ENCODE results near the gene SOX1.

Gene SOX1

DNA sequence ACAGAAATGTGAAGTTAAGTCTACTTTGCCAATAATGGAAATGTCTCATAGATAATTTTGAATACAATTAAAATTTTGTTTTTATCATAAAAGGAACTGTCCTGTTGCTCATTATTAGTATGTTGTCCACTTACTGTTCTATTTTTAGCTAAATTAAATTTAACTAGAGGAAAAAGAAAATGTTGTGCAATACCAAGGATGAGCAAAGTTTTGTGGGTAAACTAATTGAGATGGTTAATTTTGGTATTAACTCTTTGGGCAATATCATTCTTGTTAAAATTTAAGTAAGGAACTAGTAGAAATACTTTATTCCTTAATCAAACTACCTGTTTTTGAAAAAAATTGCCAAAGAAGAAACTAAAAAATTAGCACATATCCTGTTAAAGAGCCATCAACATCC lies 43.5 kb downstream of the SOX1 start:
- no peak for DNase-seq

DNA sequence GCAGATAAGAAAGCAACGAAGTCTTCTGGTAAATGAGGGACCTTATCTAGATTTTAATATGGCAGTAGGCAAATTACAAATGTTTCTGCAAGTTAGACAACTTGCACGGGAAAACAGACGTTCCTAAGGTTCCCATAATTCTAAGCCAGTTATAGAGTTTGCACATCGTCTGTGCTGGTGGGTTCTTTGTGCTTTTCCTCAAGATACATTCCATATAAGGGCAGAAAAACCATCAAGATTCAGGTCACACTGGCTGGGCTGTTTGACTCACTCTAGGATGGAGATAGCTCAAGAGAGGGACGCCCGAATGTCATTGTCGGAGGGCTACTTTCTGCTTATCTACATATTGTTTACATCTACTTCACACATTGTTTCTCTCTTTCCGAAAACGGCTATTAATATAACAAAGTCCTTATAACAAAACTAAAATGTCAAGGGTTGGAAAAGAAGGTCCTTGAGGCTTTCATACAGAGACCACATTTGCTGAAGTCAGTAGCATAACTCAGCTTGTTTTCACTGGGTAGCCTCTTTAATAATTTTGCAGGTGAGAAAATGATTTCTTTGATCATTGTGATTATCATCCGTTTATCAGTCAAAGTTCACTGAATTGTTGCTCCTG lies 44.4 kb downstream of the SOX1 start:
- peak in 1 of 2 experiments; percentile 31 for DNase-seq

- no peak for DNase-seq
These were observed 45.8 kb downstream of the SOX1 start for GRCh38 chr13:112112534-112113276.

- DNase-seq = peak; percentile 21 to 28
These were observed 46.4 kb downstream of the SOX1 start for GRCh38 chr13:112113348-112113747.

- no peak for DNase-seq
These were observed 46.9 kb downstream of the SOX1 start for GRCh38 chr13:112113851-112114250.

GRCh38 chr13:112114391-112114790 lies 47.4 kb downstream of the SOX1 start:
- no peak for DNase-seq

DNA sequence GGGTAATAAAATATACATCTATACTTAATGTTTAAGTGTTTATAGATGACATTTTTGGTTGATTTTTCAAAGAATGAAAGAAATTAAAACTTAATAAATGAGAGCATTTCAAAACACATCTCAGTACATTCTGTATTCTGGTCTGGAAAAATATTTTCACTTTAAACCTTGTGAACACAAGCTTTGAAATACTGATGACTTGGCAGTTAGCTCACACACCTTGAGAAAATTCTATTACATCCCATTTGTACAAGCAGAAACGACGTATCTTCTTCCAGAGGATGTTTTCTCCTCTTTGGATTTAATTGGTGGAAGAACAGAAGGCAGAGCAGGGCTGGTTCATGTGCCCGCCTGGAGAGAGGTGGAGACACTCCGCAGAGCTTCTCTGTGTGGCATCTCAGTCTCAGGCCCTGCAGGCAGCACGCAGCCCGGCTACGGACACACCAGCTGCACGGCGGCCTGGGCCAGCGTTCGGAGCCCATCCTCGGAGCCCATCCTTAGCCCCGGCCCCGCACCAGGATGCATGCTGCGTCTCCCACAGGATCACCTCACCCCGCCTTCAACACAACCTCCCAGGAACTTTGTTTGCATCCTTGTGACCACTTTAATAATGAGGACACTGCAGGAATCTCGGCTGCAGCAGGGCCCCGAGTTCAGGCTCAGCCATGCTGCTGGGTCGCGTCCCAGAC lies 48.6 kb downstream of the SOX1 start:
- no peak for DNase-seq

- DNase-seq = no peak
These were observed 49.4 kb downstream of the SOX1 start for GRCh38 chr13:112116187-112116950.

DNA sequence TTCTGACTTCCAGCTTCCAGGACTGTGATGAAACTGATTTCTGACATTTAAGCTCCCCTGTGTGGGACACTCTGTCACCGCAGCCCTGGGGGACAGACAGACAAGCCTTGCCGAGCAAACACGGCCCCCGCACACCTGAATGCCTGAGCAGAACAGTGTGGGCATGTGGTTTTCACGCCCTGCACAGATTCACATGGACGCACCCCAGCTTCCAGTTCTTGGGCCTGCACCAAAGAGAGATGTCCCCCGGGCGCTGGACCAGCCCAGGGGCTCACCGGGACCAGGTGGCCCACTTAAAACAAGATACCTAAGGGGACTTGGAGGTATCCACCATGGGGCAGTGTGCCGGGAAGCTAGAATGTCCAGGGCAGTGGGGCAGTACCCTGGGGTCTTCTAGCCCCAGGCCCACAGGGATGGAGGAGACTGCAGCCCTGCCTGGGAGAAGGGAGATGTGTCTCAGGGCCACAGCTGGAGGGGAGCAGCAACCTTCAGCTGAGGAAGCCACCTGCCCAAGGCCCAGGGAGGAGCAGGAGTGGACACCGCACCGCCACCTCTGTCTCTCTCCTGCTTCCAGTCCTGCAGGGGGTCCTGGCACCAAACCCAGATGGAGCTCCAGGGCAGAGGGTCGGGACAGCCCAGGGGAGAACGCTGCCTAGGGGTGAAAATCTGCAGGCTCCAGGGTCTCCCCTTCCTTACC lies 50.5 kb downstream of the SOX1 start:
- no peak for DNase-seq

DNA sequence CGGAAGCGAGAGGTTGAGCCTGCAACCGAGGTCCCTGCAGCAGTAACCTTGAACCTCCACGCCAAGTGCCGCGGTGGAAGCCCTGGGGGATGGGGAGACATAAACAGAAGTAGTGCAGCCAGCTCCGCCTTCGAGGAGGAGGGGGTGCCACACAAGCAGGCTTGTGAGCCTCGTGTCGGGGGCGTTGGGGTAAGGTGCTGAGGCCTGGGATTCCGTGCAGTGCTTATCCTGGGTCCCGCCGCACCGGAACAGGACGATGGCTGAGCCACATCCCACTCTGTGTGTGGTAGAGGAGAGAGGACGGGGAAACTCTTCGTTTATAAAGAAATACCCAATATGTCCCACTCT lies 51.0 kb downstream of the SOX1 start:
- no peak for DNase-seq

- DNase-seq = no peak
These were observed 51.6 kb downstream of the SOX1 start for GRCh38 chr13:112118451-112119064.

- no peak for DNase-seq
These were observed 52.5 kb downstream of the SOX1 start for GRCh38 chr13:112119192-112120030.

GRCh38 chr13:112120031-112120373 lies 53.1 kb downstream of the SOX1 start:
- DNase-seq = no peak
